Activated T-cell treated with anti-CD3 and anti-CD28 coated beads for 4 hours (primary cell): ENCODE results near the gene PDE4DIP.
"Not testable (repeated sequence)": the region's sequence is repeated elsewhere in the genome, so short reads cannot be mapped to it uniquely, and the experiment has no call there.

ENCODE experiments used
- DNase-seq: peaks from one replicate; pipeline ENCODE4 v3.0.0-alpha.2; 2020

Gene PDE4DIP

DNA sequence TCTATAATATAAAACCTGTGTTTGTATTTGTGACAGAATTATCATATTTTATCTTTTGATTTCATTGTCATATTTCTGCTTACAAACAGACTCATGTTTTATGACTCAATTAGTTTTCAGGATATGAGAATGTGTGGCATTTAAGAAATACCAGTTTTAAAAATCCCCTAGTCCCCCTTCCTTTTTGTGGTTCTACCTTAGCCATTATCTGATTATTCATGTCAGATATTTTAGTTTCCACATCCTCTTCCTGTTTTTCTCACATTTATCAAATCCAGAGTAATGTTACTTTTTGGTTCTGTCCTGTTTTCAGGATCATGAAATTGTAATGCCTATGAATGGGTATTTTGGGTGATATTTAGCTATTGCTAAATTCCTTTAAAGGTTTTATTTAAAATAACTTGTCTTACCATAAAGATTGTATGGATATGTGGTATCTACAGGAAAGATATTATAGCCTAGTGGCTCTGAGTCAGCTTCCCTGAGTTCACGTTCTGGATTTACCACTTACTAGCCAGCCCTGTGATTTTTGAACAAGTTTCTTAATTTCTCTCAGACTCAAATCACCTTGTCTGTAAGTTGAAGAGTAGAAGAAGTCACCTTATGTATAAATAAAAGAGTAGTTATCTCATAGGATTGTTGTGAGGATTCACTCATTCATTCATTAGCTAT, 131.8 kb downstream of the PDE4DIP start:
- not testable (repeated sequence) for DNase-seq

DNA sequence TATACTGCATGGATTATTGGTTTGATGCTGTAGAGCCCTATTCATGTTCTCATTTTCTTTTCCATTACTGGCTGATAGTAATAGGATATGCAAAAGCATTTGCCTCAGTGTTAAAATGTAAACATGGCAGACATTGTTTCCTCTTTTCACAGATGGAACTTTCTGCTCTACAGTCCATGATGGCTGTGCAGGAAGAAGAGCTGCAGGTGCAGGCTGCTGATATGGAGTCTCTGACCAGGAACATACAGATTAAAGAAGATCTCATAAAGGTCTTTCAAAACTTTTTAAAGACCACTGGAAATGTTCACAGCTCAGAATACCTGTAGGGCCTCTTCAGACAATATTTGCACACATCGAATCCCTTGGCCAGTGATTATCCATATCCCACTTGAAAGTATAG, 133.6 kb downstream of the PDE4DIP start:
- DNase-seq: not testable (repeated sequence)

DNA sequence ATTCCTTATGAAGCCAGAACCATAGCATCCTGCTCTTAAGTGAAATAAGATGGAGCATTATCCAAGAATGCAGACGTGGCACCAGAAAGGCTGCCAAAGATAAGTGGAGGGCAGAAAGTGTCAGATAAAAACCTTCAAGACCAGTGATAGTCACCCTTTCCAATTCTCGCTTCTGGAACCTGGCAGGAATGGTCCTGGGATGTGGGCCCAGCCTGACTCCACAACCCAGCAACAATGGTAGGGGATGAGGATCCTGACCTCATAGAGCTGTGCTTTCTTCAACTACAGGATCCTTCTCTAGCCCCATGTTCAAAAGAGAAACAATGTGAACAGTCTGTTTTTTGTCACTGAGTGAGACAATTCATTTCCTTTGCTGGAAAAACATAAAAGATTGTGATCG, 145.2 kb downstream of the PDE4DIP start:
- not testable (repeated sequence) for DNase-seq

DNA sequence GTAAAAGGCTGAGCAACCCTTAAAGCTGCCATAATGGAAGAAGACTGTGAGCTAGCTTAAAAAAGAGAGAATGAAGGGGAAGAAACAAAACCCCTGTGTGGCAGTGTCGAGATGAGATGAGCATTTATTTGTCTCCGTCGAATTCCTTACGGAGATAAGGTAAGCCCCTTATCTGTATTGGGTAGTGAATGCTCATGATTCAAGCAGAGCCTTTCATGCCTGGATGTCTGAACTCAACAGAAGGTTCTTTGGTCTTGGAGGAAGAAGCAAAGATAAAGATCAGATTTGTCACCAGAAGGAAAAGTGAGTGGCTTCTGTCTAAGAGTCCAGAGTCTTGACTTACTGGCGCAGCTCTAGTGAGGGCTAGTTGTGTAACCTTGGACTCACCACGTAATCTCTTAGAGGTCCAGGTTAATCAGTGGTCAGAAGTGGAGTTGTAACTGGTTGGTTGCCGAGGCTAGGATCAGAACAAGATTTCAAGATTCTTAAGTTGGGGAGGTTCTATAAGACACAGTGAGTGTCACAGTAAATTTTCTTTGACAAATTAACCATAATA, 146.1 kb downstream of the PDE4DIP start:
- not testable (repeated sequence) for DNase-seq

DNA sequence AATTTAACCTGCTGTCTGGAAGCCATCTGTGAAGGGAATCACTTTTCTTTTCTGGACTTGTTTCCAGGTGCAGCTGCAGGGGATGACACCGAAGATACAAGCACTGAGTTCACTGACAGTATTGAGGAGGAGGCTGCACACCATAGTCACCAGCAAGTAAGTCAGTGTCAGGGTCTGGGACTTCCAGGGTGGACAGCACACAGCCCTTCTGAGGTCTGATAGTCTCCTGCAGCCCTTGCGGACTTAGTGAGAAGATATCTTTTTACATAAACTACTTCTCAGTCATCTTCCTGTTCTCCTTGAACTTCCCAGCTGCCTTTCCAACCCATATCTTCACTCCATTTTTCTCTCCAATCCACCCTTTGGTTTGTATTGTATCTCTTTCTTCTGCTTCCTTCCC, 147.6 kb downstream of the PDE4DIP start:
- not testable (repeated sequence) for DNase-seq

DNA sequence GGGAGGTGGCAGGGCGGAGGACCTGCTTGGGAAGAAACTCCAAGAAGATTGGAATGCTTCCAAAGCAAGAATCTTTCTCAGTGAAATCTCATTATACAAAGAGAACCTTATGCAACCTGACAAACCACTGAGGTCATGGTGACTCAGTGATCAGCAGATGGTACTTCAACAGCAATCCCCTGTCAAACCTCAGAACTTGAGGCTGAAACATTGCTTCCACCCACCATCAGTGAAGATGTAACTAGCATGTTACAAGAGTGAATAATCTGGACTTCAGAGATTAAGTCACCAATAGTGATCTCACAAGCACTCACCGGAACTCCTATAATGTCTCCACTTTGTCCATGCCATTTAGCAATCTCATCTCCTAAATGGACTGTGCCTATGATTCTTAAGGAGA, 148.1 kb downstream of the PDE4DIP start:
- not testable (repeated sequence) for DNase-seq

DNA sequence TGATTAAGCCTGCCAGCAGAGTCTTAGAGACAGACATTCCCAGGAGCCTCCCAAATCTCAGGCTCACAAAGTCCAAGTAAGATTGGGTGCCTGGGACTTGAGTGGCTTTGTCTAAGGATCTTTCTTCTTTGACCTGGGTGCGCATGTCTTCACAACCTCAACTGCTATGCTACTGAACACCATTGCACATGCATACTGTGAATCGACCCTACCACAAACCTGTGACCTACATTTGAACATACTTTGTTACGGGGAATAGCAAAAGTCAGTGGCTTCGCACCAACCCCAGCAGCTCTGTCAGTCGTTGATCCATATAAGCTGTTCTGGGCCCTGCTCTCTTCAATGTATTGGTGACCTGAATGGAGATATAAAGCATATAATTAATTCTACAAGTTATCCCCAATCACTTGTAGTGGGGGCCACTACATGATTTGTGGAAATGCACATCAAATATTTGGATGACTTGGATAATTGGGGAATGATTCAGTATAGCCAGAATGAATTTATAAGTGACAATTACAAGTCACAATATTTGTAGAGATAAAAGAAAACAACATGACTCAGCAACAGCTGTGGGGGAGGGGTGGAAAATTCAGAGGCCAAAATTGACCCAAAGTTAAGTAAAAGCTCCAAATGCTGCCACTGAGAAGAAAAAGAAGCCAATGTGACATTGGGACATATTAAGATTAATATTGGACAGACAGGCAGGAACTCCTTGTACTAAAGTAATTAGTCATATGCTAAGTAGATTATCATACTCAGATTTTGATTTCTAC, 152.4 kb downstream of the PDE4DIP start:
- not testable (repeated sequence) for DNase-seq

DNA sequence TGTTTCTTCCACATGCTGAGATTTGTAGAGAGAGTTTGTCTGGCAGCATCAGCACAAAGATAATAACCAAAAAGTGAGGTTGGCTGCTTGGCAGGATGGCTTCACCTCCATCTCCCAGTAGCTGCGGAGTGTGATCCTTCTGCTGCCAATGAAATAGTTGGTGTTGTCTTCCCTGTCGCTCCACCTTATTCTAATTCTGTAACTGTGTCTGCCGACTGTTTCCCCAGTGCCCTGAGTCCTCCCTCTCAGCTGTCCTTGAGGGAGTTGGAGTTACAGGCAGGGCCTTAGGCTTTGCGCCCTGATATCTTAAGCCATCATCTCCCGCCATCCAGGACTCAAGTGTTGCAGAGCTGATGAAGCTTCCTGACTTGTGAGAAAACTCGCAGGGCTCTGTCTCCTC, 153.2 kb downstream of the PDE4DIP start:
- not testable (repeated sequence) for DNase-seq

DNA sequence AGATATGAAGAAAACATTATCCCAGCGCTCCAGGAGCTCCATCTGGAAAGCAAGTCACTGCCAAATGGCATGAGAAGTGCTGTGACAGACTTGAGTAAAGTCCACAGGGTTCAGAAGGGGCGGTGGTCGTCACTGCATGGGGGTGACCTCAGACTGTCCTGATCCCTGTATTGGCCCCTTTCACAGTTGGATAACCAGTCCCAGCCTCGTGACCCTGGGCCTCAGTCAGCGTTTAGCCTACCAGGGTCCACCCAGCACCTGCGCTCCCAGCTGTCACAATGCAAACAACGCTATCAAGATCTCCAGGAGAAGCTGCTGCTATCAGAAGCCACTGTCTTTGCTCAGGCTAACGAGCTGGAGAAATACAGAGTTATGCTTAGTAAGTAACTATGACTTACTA, 158.4 kb downstream of the PDE4DIP start:
- DNase-seq: not testable (repeated sequence)

DNA sequence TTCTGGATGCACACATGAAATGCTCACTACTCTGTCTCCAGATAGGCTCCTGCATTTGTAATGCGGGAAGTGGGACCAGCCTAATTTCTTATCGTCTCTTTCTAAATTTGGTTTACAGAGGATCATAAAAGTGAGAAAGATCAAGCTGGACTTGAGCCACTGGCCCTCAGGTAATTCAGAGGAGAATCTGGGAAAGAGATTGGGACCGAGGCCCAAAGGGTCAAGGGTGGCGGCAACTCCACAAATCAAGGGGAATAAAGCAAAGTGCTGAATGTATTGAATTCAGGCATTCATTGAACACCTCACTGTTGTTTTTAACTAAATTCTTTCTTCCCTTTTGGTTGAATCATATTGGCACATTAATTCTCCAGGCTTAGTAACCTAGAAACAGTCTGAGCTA, 164.1 kb downstream of the PDE4DIP start:
- not testable (repeated sequence) for DNase-seq

DNA sequence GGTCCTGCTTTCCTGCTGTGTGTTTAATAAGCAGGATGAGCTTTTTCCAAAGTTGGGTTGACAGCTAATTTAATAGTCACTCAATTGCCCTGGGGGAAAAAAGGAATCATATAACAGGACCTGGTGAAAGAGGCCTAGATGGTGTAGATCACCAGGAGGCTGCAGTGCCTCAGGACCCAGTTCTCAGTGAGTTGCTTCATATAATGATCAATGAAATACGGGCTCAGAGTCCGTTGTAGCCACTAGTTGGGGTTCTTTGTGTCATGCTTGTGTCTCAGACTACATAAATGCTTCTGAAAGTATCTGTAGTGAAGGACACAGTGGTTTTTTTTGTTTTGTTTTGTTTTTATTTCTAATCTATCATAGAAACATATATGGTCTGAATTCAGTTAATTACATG, 164.5 kb downstream of the PDE4DIP start:
- DNase-seq: not testable (repeated sequence)

DNA sequence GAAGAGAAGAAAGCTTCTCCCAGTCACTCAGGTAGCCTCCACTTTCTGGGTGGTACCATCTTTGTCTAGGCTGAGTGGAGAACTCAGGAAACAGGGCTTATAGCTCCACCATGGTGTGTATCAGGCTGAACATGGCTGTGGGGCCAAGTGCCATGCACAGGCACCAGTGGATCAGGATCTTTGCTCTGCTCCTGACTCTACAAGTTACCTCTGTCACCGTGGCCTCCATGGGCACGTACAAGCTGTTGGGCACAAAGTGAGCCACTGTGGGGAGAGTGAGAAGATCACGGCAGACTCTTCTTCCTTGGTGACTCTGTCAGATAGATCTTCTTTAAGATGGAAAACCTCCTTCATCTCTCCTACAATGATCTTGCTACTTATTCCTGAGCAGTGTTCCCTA, 165.5 kb downstream of the PDE4DIP start:
- not testable (repeated sequence) for DNase-seq

DNA sequence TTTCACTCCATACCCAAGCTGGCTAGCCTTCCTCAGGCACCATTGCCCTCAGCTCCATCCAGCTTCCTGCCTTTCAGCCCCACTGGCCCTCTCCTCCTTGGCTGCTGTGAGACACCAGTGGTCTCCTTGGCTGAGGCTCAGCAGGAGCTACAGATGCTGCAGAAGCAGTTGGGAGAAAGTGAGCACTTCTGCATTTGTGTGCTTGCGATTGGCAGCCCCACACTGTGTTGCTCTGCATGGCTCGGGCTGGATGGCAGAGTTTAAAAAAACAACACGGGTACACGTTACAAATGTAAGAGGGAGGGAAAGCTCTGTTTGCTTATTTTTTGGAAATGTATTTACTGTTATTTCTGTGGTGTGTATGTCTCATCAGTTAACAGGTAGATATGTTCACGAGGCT, 168.4 kb downstream of the PDE4DIP start:
- not testable (repeated sequence) for DNase-seq

DNA sequence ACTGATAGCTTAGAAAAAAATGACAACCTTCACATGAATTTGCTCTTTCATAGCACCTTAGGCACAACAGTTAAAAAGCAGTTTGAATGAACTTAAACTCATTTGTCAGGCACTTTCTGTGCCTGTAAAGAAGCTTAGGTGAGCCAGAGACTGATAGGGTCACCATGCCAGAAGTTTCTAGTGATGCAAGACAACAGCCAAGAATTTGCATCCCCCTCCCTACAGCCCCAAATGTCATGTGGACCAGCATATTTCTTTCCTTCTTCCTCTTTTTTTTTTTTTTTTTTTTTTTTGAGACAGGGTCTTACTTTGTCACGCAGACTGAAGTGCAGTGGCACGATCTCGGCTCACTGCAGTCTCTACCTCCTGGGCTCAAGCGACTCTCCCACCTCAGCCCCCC, 169.3 kb downstream of the PDE4DIP start:
- not testable (repeated sequence) for DNase-seq

DNA sequence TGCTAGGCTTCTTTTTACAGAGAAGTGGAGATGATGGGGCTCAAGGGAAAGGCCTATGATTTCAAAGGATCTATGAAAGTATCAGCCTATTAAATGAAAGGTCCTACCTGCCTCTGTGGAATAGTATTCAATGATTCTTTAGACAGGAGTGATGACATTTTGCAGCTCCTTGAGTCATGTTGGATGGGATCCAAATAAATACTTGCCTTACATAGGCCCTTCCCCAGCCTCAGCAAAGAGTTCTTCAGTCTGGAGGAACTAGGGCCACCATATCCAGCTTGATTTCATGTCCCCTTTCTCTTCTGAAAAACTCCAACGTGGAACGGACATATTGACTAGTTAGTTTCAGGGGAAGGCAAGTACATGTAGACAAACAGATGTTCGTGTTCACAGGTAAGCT, 171.3 kb downstream of the PDE4DIP start:
- not testable (repeated sequence) for DNase-seq

DNA sequence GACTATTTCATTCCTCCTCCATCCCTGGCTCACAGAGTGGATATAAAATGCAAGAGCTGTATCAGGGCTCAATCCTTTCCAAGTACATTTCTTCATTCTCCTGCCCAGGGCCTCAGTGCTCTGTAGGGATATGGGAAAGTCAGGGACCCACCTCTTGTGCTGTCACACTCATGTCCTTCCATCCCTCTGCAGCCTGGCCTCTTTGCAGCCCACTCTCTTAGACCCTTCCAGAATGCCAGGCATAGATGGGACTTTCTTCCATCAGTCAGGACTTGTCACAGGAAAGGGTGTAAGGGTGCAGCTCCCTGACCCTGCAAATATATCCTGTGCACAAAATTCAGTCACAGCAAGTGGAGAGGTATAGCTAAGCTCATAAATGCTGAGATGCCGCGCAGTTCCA, 172.4 kb downstream of the PDE4DIP start:
- DNase-seq: not testable (repeated sequence)

DNA sequence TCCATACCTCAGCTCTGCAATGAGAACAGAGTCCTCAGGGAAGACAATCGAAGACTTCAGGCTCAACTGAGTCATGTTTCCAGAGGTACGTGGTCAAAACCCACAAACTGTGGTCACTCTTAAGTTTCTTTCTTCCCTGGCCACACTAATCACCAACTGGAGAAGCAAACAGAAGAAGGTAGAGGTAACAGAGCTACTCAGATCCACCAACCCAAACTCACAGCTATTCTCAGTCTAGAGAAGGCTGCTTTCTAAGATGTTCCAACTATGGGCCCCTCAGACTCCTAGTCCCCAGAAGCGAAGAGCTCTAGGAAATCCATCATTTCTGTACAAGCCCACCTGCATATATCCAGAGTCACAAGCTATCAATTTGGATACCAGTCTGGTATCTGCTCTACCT, 174.3 kb downstream of the PDE4DIP start:
- not testable (repeated sequence) for DNase-seq

DNA sequence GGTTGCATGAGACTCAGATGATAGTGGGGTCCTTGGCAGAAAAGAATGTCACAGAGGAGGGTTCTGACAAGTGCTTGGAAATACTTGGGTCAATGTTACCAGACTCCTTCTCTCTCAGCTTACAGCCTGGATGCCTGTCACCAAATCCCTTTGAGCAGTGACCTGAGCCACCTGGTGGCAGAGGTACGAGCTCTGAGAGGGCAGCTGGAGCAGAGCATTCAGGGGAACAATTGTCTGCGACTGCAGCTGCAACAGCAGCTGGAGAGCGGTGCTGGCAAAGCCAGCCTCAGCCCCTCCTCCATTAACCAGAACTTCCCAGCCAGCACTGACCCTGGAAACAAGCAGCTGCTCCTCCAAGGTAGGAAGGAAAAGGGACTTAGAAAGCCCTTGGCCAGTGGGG, 180.1 kb downstream of the PDE4DIP start:
- not testable (repeated sequence) for DNase-seq

DNA sequence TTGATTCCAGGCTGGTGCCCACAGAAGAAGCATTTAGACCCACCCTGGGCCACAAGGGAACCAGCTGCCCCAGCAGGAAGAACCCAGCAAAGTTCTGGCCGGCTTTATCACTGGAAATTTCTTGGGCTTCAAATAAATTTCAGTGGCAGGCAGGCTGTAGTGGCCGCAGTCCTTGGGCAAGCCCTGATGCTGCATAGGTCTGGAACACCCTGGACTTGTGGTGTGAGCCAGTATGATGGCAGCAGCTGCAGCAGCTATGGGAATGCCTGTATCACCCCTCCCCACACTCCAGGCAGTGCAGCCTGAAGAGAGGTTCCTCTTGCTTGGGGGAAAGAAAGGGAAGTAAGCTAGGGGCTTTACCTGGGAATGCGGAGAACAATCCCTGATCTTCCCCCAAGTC, 189.7 kb downstream of the PDE4DIP start:
- not testable (repeated sequence) for DNase-seq

DNA sequence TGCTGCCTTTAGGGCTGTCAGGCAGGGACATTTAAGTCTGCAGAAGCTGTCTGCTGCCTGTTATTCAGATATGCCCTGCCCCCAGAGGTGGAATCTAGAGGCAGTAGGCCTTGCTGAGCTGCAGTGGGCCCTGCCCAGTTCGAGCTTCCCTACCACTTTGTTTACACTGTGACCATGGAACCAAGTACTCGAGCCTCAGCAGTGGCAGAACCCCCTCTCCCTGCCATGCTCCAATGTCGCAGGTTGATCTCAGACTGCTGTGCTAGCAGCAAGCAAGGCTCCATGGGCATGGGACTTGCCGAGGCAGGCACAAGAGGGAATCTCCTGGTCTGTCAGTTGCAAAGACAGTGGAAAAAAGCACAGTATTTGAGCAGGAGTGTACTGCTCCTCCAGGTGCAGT, 198.8 kb downstream of the PDE4DIP start:
- DNase-seq: not testable (repeated sequence)

DNA sequence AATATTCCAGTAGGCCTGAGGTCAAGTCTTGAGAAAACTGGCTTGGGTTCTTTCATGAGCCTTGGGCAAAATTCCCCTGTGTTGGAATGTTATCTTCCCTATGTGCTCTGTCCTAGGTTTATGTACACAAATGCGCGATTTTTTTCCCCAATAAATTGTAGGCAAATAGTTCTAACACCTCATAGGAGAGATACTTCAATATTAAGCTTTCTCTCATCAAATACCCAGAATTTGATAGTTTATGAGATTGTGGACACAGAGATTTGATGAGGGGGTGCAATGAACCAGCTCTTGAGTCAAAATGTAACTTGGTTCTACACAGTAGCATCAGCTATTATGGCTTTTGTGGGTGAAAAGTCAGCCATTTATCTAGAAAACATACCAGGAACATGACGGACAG, 220.4 kb downstream of the PDE4DIP start:
- not testable (repeated sequence) for DNase-seq

DNA sequence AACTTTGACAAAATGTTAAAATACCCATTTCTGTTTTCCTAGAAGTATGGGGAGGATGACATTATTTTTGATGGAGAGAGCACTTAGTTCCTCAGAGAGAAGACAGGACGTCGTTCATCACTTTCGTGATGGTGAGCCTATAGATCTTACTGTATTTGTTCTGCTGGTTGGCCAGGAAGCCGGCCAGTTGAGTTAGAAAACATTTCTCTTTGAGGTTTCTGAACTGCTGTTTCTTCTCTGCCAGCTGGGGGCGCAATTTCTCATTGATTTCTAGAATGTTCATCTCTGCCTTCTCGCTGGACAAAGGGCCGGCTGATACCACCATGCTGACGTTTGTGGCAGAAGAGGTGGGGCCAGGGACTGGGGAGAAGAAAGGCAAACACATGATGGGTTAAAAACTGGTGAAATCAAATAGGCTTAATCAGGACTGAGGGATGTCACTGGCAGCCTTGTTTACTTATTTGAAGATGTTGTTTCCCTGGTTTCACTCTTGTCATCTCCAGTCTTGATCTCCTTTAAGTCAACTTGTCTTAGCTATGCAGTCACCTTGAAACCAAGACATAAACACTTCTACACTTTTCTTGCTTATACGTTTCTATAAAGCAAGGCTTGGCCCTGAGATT, 231.4 kb downstream of the PDE4DIP start:
- not testable (repeated sequence) for DNase-seq
